CD4-positive, alpha-beta T cell treated with Interleukin-4 for 1 hour (primary cell): Measurements from ENCODE around the gene ELFN2.
"Not testable (repeated sequence)": the region's sequence is repeated elsewhere in the genome, so short reads cannot be mapped to it uniquely, and the experiment has no call there.

Source experiments
- DNase-seq, 2 donors: peaks; one replicate each; pipeline ENCODE4 v3.0.0-alpha.2; 2020 to 2022

Gene ELFN2

GRCh38 chr22:37331856-37332536 lies 95.3 kb downstream of the ELFN2 start:
- DNase-seq, result no peak

GRCh38 chr22:37331034-37331428 lies 96.2 kb downstream of the ELFN2 start:
- no peak for DNase-seq

- peak; percentile 33 to 36 for DNase-seq
Measured at GRCh38 chr22:37330200-37331033, 96.9 kb downstream of the ELFN2 start.

- no peak for DNase-seq
Measured at GRCh38 chr22:37329238-37330140, 97.8 kb downstream of the ELFN2 start.

GRCh38 chr22:37328538-37329237 lies 98.6 kb downstream of the ELFN2 start:
- not testable (repeated sequence) for DNase-seq

- DNase-seq, result no peak
Measured at GRCh38 chr22:37328017-37328416, 99.3 kb downstream of the ELFN2 start.

GRCh38 chr22:37326726-37327125 lies 100.6 kb downstream of the ELFN2 start:
- DNase-seq, result no peak

GRCh38 chr22:37325039-37325395 lies 102.3 kb downstream of the ELFN2 start:
- DNase-seq, result no peak

- no peak for DNase-seq
Measured at GRCh38 chr22:37324340-37325038, 102.8 kb downstream of the ELFN2 start.

GRCh38 chr22:37320726-37321677 lies 106.3 kb downstream of the ELFN2 start:
- no peak for DNase-seq

- DNase-seq, result no peak
Measured at GRCh38 chr22:37319469-37319868, 107.8 kb downstream of the ELFN2 start.

- DNase-seq, result no peak
Measured at GRCh38 chr22:37318364-37319109, 108.7 kb downstream of the ELFN2 start.
